Thoracic aorta (tissue), 2 donors: ENCODE data around the gene PPHLN1. TPM values are rescaled to one million over a fixed set of nuclear protein-coding genes. Genes with fewer than 3 reads are reported as not detected.

Experiments used
- ATAC-seq: fragments of 150-250 bp; one replicate; pipeline ENCODE4 v1.8.0; 2017; ENCODE audit warnings: low read depth; ENCODE audit not compliant: insufficient number of reproducible peaks, low FRiP score
- DNase-seq: peaks from one replicate; pipeline ENCODE4 v3.0.0-alpha.2; 2020; ENCODE audit warnings: low spot score
- H3K27ac ChIP-seq, 2 donors: fragments of 200-600 bp; sonication (generic); 1 replicate in 1 of 2; 2 replicates in 1 of 2; pipeline ENCODE4 v1.5.1; 2016; ENCODE audit warnings: mild to moderate bottlenecking in 2 of 2, moderate library complexity in 2 of 2
- H3K27me3 ChIP-seq: fragments of 200-600 bp; sonication (generic); replicated peaks from 2 replicates; pipeline ENCODE4 v1.6.0; 2016; ENCODE audit warnings: mild to moderate bottlenecking; ENCODE audit not compliant: insufficient read depth
- H3K36me3 ChIP-seq: fragments of 200-600 bp; sonication (generic); one replicate; pipeline ENCODE4 v1.5.1; 2016
- H3K4me1 ChIP-seq, 2 donors: fragments of 200-600 bp; sonication (generic); 1 replicate in 1 of 2; 2 replicates in 1 of 2; pipeline versions ENCODE4 v1.5.1 to v1.6.0; 2016; ENCODE audit warnings: low read depth in 2 of 2, mild to moderate bottlenecking in 1 of 2; ENCODE audit not compliant: control insufficient read depth in 1 of 2
- H3K4me3 ChIP-seq: fragments of 200-600 bp; sonication (generic); 2 replicates; pipeline ENCODE4 v1.5.1; 2016; ENCODE audit warnings: mild to moderate bottlenecking
- H3K9me3 ChIP-seq: fragments of 200-600 bp; sonication (generic); 2 replicates; pipeline ENCODE4 v1.5.1; 2016
- total RNA-seq, 2 donors: library from RNA; depleted of rRNA; stranded (reverse); fragments of >200 nt; gene quantifications; one replicate each; pipeline versions ENCODE4 v1.1.0 to v1.2.3, GENCODE V29; 2016
- TF ChIP-seq, protein P1 (sequence below): fragments of 200-600 bp; sonication (generic); IDR thresholded peaks from one replicate; pipeline ENCODE4 v1.5.1; 2019; ENCODE audit warnings: antibody characterized with exemption

PPHLN1 gene
- total RNA-seq, 2 donors from 2014 or later = 41.7 to 95.8 TPM

DNA sequence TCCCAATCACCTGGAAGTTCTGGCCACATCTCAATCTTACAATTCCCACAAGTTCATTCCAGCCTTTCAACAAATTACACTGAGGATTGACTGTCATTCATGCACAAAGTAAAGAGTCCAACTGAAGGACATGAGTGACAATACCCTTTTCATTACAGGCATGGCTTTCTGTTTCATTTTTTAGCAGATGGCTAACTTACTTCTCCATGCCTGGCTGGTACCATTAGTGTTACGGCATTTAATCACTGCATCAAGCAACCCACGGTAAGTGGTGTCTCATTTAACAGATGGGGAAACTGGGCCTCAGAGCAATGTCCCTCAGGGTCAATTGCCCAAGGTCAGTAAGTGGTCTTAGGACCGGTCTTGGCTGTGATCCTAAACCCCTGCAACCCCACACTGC, 149.1 kb downstream of the PPHLN1 start:
- no peak overlapping the region for H3K27ac ChIP-seq
- H3K27me3 ChIP-seq = no peaks in the 10 kb centered on the region
- no peaks in the 10 kb centered on the region for H3K4me1 ChIP-seq
- H3K9me3 ChIP-seq = no peaks in the 10 kb centered on the region
- H3K4me3 ChIP-seq = no peak overlapping the region
- ATAC-seq (no peak), DNase-seq (no peak)
- TF ChIP-seq, protein P1, sequence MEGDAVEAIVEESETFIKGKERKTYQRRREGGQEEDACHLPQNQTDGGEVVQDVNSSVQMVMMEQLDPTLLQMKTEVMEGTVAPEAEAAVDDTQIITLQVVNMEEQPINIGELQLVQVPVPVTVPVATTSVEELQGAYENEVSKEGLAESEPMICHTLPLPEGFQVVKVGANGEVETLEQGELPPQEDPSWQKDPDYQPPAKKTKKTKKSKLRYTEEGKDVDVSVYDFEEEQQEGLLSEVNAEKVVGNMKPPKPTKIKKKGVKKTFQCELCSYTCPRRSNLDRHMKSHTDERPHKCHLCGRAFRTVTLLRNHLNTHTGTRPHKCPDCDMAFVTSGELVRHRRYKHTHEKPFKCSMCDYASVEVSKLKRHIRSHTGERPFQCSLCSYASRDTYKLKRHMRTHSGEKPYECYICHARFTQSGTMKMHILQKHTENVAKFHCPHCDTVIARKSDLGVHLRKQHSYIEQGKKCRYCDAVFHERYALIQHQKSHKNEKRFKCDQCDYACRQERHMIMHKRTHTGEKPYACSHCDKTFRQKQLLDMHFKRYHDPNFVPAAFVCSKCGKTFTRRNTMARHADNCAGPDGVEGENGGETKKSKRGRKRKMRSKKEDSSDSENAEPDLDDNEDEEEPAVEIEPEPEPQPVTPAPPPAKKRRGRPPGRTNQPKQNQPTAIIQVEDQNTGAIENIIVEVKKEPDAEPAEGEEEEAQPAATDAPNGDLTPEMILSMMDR = no peak
- H3K36me3 ChIP-seq = no peaks in the 10 kb centered on the region

DNA sequence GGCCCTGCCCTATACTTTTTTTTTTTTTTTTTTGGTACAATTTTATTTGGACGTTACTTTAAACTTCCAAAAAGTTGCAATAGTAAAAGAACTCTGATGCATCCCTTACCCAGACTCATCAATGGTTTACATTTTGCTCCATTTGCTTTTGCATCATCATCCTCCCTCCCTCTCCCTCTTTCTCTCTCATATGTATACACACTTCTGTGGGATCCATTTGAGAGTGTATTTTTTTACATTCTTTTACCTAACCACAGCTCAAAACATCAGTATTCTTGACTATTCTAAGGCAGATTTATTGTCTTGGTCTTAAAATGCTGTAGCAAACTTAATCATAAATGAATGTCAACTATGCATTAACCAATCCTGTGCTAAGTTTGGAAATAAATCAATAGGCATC, 152.0 kb downstream of the PPHLN1 start:
- Histone ChIP-seq H3K9me3 (no peaks in the 10 kb centered on the region), H3K27ac (no peak overlapping the region), H3K4me1 (peaks cover 0 to 13% of the 10 kb centered on the region in 2 donors), H3K4me3 (no peak overlapping the region), H3K36me3 (no peaks in the 10 kb centered on the region), H3K27me3 (no peaks in the 10 kb centered on the region)
- TF ChIP-seq, protein P1 = no peak
- DNase-seq (no peak), ATAC-seq (no peak)

DNA sequence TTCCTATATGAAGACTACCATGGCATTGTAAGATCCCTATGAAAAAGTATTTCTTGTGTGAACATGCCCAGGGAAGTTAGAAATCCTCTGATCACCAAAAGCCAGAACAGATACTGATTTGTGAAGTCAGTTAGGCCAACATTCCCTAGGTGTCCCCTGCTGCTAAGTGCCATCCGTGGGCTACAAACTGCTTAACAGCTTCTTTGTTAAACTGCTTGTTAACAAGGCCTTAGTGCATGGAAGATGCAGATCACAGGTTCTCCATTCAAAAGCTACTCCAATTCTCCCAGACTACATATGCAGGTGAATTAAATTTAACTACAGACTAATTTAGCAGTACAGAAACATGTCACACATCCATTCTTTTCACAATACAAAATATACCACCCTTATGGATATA, 155.4 kb downstream of the PPHLN1 start:
- DNase-seq (no peak), ATAC-seq (no peak)
- H3K9me3 ChIP-seq = no peaks in the 10 kb centered on the region
- H3K4me1 ChIP-seq = peaks cover 3 to 23% of the 10 kb centered on the region in 2 donors
- no peaks in the 10 kb centered on the region for H3K36me3 ChIP-seq
- TF ChIP-seq, protein P1 = no peak
- no peak overlapping the region for H3K27ac ChIP-seq
- H3K4me3 ChIP-seq = no peak overlapping the region
- H3K27me3 ChIP-seq = no peaks in the 10 kb centered on the region

DNA sequence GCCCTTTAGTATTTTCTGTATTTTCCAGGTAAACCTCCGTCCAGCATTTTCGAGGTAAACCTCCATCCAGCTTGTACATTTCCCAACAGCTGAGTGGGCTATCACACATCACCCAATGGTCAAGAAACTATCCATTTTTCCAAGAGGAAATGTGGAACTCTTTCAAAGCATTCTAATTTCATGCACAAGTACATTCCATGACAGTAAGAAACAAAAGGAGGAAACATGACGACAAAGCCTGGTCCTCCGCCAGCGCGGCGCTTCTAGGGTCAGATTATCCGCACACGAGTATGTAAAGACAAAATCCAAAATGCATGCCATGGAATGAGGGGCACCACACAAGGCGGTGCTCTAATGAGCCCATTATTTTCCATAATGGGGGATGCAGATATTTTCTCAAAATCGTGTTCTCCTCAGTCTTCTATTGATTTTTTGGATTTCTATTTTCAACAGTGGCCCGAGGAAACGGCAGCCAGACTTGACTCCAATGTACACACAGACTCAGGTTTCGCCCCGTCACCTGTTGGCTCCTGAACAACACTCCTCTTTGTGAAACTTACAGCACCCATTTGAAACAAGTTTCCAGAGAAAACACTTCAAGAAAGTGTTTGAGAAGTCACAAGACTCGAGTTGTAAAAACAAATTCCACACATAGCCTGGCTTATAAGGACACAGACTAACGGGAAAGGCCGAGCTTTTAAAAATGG, 156.2 kb downstream of the PPHLN1 start:
- Histone ChIP-seq H3K27me3 (no peaks in the 10 kb centered on the region), H3K4me3 (peak overlapping the region; percentile 95), H3K4me1 (peaks cover 3 to 23% of the 10 kb centered on the region in 2 donors), H3K36me3 (no peaks in the 10 kb centered on the region), H3K9me3 (no peaks in the 10 kb centered on the region), H3K27ac (peak overlapping the region; percentile 49 to 75)
- no peak for DNase-seq
- TF ChIP-seq, protein P1 = no peak
- ATAC-seq = peak; percentile 20

DNA sequence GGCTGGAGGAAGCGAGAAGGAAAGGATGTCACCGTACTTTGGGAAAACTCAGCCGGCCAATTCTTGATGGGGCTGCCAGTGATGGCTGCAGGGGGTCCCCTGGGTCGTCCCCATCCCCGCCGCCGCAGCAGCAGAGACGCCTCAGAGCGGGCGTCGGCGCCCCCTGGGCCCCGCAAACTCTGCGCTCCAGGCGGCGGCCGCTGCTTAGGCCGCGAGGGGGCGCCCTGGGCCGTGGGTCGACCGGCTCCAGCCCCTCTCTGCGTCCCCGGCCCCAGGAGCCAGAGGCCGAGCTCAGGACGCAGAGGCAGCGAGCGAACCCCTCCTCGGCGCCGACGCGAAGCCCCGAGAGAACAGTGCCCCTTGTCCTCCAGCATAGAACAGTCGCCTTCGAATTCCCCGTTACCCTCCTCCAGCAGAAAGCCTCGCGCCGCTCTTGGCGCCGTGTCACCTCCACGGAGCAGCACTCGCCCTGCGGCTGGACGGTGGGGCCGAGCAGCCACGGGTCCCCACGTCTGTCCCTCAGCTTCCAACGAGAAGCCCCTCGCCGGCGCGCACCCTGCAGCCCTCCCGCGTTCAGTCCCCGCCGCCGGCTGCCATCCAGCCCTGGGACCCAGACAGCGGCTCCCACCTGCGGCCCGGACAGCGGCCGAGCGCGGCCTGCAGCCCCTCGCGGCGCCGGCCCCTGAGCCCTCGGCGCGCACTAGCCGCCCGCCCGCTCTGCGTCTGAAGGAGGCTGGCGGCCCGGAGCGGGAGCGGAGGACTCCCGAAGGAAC, 157.0 kb downstream of the PPHLN1 start:
- no peaks in the 10 kb centered on the region for H3K27me3 ChIP-seq
- no peaks in the 10 kb centered on the region for H3K36me3 ChIP-seq
- DNase-seq (peak; percentile 6), ATAC-seq (peak; percentile 51)
- no peaks in the 10 kb centered on the region for H3K9me3 ChIP-seq
- peak overlapping the region; percentile 95 for H3K4me3 ChIP-seq
- TF ChIP-seq, protein P1 = peak; percentile 92
- peak overlapping the region; percentile 49 to 75 for H3K27ac ChIP-seq
- H3K4me1 ChIP-seq = peaks cover 3 to 23% of the 10 kb centered on the region in 2 donors
